T-helper 9 cell (primary cell): ENCODE measurements around the gene MAP3K7.
"Not testable (repeated sequence)": the region's sequence is repeated elsewhere in the genome, so short reads cannot be mapped to it uniquely, and the experiment has no call there.

ENCODE experiments used
- DNase-seq: peaks from one replicate; pipeline ENCODE4 v3.0.0-alpha.2; 2020

The MAP3K7 gene

DNA sequence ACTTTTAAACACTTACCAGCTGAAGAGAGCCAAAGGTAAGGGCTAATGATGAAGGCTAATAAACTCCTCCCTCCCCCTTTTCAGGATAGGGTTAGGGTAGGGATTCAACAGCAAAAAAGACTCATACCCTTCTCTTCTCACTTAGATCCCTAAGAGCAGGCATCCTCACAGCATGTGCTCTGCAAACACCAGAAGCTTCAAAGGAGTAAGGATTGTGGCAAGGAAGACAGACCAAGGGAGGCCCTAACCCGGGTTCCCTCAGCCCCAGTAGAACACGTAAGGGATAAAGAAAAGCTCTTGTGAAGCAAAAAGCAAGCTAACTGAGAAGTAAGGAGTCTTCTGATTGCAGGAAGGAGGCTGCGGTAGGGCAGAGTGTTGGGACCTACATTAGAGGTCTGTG lies 11.6 kb downstream of the MAP3K7 start:
- no peak for DNase-seq

- no peak for DNase-seq
Observed at GRCh38 chr6:90574610-90575009, 12.3 kb downstream of the MAP3K7 start.

- DNase-seq = no peak
Observed at GRCh38 chr6:90573624-90574023, 13.2 kb downstream of the MAP3K7 start.

DNA sequence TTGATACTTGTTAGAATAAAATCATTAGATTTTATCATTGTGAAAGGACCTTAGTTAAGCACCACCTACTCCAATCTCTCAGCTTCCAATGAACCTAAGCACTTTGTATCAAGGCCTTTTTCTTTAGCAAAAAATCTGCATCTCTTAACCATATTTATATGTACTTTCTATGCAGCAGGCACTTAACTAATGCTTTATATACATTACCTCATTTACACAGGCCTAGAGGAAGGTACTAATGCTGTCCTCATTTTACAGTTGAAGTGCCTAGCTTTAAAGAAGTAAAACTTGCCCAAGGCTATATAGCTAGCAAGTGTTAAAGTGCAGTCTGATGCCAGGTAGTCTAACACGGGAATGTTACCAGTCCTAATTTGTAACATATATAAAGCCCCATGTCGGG lies 14.0 kb downstream of the MAP3K7 start:
- DNase-seq = no peak

- DNase-seq = no peak
Observed at GRCh38 chr6:90569223-90569622, 17.6 kb downstream of the MAP3K7 start.

GRCh38 chr6:90567682-90568081 lies 19.2 kb downstream of the MAP3K7 start:
- DNase-seq = not testable (repeated sequence)

DNA sequence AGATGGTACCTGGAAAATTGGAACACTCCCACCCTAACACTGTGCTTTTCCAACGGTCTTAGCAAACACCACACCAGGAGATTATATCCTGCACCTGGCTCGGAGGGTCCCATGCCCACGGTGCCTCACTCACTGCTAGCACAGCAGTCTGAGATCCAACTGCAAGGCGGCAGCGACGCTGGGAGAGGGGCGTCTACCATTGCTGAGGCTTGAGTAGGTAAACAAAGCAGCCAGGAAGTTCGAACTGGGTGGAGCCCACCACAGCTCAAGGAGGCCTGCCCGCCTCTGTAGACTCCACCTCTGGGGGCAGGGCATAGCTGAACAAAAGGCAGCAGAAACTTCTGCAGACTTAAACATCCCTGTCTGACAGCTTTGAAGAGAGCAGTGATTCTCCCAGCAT lies 24.5 kb downstream of the MAP3K7 start:
- DNase-seq = not testable (repeated sequence)

DNA sequence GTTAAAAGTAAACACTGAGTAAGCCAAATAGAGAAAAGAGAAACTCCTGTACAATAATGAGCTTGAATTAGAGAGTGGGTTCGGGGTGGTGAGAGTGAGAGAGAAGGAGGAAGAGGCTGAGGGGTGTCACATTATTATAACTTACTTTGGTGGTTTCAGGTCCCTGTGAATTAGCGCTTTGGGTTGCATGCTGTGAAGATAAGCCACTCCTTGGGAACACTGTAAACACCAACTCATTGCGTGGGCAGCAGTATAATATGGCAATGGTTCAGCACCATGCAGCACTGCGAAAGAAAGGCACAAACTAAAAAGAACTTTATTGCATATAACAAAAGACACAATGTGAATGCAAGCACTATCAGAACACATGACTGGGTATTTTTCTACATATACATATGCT lies 26.9 kb downstream of the MAP3K7 start:
- no peak for DNase-seq

GRCh38 chr6:90557006-90557405 lies 29.9 kb downstream of the MAP3K7 start:
- DNase-seq = no peak

DNA sequence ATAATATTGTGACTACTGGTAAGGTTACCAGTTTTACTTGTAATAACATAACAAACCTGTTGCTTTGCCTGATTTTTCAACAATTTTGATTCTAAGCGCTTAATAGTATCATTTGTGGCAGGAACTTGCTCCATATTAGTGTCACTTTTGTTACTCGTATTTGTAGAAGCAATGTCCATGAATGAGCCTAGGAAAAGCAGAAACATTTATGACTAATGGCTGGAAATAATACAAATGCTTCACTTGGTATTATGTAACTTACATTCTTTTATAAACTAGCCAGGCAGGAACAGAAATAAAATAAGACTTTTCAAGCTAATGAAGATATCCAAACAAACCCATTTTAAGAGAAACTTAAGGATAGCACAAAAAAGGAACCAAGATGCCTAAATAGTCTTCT lies 38.9 kb downstream of the MAP3K7 start:
- no peak for DNase-seq

DNA sequence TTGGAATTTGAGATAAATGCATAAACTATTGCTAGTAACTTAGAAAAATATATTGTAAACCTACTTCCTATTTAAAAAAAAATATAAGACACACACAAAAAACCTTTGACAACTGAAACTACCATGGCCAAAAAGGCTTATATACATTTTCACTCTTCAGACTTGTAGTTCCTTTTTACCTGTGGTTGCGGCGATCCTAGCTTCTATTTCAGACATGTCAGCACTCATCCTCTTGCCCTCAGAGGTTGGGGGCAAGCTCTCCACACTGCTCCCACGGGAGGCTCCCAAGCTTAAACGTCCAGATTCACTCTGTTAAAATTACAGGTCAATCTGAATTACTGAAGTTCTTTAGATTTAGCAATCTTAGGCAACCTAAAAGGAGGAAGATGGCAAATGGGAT lies 39.8 kb downstream of the MAP3K7 start:
- DNase-seq = no peak

- DNase-seq = no peak
Observed at GRCh38 chr6:90545448-90545847, 41.4 kb downstream of the MAP3K7 start.

- no peak for DNase-seq
Observed at GRCh38 chr6:90544741-90545140, 42.1 kb downstream of the MAP3K7 start.

GRCh38 chr6:90544081-90544480 lies 42.8 kb downstream of the MAP3K7 start:
- no peak for DNase-seq

DNA sequence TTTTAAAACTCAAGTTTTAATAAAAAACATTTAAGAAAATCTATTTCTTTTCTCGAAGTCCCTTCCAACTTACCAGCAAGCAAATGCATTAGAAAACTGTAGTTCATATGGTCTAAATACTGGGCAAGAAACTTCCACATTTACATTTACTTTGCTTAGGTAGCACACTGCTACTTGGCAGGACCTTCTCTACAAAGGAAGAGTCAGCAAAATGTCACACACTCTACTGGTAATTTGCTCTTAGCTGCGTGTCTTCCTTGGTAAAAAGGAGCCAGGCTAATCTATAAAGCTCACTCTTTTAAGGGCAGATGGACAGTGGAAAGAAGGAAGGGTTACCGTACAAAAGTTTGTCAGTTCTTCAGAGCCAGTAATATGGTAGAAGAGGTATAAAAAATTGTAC lies 45.7 kb downstream of the MAP3K7 start:
- DNase-seq = no peak

DNA sequence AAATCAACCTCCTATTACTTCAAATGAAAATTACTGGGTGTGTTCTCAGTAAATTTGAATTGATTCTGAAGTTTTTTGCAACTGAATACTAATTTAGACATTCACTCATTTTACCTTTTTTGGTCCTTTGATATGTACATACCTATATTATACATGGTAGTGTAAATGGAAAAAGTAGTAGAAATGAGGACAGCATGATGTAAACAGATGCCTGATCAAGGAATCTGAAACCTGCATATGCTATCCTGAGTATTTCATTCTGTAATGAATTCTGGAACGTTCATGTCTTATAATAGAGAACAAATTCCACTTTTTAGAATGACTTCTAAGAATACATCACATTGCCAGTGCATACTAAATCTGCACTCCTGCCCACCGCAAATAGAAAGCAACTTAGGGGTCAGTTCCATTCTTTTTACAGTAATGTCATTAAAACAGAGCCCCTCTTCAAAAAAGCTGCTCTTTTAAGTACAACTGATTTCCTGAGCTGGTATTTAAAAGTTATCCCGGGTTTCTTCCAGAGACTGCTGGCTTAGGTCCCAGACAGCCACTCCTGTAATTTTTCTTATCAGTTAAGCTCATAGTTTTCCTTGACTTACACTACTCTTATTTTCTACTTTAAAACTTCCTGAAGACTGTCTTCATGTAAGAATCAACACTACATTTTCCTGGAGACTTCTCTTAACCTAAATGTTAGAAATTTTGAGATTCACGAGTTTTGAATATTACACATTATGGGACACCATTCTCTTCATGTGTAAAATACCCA lies 48.4 kb downstream of the MAP3K7 start:
- no peak for DNase-seq

DNA sequence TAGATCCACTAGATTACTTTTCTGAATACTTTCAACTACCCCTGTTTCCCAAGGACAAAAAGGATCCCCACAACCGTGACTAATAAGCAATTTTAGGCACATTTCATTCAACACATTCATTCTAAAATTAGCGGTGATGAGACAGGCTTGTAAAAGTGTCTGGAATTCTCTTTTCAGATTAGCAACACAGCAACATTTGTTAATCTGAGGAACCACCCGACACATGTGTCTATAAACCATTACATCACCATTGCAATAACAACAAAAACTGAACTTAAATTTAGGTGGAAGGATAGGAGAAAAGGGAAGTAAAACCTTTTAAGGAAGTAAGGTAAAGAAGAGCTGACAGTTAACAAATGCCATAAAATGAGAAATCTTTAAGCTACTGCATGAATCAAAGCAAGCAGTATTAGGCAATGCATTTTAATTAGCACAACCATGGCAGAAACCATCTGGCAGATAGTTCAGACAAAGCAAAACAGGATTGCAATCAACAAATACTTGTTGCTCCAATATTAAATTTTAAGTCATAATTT lies 49.1 kb downstream of the MAP3K7 start:
- DNase-seq = no peak

DNA sequence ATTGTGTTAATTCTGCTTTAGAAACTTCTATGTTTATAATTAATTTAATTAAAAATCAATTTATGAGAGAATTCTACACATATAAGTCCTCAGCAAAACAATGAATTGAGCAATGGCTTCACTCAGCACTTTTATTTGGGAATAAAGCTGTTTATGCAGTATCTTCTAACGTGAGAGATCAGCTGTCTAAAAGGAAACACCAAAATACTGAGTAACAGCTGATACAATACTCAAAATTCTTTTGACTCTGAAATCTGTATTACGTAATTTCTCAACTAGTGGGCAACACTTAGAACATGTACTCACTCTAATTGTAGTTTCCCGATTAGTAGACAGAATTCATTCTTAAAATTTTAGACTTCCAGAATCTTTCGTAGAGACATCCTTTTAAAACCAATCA lies 49.8 kb downstream of the MAP3K7 start:
- no peak for DNase-seq

GRCh38 chr6:90536520-90536919 lies 50.4 kb downstream of the MAP3K7 start:
- no peak for DNase-seq

- DNase-seq = no peak
Observed at GRCh38 chr6:90534337-90535025, 52.4 kb downstream of the MAP3K7 start.

GRCh38 chr6:90533615-90534336 lies 53.1 kb downstream of the MAP3K7 start:
- DNase-seq = no peak

DNA sequence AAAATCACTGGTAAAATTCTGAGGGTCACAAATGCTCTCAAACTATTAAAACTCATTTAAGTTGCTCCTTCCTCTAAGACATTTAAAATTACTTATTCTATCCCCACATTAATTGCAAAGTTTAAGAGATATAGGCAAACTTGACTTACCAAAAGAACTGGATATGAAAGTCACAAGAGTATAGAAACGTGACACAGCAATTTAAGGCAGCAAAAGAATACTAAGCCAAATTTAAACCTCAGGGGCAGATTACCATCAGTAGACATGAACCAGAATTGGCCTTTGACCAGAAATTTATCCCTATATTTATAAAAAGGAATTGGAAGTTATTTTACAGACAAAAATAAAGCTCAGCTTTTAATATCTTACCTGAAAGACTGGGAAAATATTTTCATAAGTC lies 56.0 kb downstream of the MAP3K7 start:
- no peak for DNase-seq

DNA sequence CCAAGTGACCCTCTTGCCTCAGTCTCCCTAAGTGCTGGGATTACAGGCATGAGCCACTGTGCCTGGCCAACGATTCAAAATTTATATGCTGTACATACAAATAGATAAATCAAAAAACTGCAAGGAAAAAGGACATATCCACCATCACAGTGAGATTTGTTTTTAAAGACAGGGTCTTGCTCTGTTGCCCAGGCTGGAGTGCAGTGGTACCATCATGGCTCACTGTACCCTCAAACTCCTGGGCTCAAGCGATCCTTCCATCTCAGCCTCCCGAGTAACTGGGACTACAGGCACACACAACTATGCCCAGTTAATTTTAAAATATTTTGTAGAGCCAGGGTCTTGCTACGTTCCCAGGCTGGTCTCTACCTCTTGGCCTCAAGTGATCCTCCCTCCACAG lies 61.5 kb downstream of the MAP3K7 start:
- no peak for DNase-seq
